ENCODE data around the gene SEMA6D.

SEMA6D gene

DNA sequence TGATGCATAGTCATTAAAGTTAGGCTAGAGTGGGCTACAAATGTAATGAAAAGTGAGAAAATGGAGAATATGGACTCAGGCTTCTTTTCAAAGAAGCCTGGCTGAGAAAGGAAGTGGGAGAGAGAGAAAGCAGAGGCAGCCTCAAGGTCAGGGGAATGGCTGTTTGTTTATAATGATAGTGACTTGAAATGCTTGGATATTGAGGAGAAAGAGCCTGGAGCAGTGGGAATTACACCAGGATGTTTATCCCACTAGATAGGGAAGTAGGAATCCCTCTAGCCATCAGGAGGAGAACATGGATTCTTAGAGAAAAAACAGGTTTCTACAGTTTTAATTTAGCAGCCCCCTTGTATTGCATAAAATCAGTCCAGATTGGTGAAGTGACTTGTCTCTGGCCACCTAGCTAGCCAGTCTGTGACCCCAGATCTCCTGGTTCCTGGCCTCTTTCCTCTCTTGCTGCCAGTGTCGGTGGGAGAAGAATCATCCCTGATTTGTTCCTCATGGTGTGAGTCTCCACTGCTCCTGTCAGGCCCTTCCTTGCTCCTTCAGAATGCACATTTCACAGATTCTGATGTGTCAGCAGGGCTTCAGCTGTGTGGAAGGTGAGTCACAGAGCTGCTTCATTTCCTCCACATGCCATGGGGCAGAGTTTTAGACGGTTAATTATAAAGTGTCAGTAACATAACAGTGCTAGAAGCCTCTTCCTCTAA, 32.9 kb downstream of the SEMA6D start:
- Histone ChIP-seq H3K27me3 (ENCODE audit: insufficient read depth, low read length, poor library complexity) (no peaks in the 10 kb centered on the region), H3K4me3 (ENCODE audit: low read depth in 1 of 2, low read length in 2 of 2) (no peak overlapping the region), H3K27ac (ENCODE audit: low read length) (no peak overlapping the region), H3K79me2 (ENCODE audit: insufficient read depth, low read length) (no peaks in the 10 kb centered on the region), H2AFZ (ENCODE audit: low read depth, low read length) (no peak overlapping the region), H3K4me1 (ENCODE audit: insufficient read depth, low read length) (no peaks in the 10 kb centered on the region), H4K20me1 (ENCODE audit: insufficient read depth, low read length) (no peaks in the 10 kb centered on the region), H3K36me3 (ENCODE audit: insufficient read depth, low read length) (no peaks in the 10 kb centered on the region), H3K9ac (ENCODE audit: low read depth, low read length) (no peak overlapping the region), H3K4me2 (ENCODE audit: insufficient read depth, low read length) (no peak overlapping the region), H3K9me3 (ENCODE audit: insufficient read depth, low read length, severe bottlenecking) (no peaks in the 10 kb centered on the region)
- ATAC-seq (ENCODE audit: insufficient read depth, low read depth): no peak
- TF ChIP-seq, protein P1, sequence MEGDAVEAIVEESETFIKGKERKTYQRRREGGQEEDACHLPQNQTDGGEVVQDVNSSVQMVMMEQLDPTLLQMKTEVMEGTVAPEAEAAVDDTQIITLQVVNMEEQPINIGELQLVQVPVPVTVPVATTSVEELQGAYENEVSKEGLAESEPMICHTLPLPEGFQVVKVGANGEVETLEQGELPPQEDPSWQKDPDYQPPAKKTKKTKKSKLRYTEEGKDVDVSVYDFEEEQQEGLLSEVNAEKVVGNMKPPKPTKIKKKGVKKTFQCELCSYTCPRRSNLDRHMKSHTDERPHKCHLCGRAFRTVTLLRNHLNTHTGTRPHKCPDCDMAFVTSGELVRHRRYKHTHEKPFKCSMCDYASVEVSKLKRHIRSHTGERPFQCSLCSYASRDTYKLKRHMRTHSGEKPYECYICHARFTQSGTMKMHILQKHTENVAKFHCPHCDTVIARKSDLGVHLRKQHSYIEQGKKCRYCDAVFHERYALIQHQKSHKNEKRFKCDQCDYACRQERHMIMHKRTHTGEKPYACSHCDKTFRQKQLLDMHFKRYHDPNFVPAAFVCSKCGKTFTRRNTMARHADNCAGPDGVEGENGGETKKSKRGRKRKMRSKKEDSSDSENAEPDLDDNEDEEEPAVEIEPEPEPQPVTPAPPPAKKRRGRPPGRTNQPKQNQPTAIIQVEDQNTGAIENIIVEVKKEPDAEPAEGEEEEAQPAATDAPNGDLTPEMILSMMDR (IDR thresholded peaks at IDR 0.05; ENCODE audit: borderline replicate concordance, extremely low read depth, low read length, poor library complexity, severe bottlenecking): no peak
- no peak for TF ChIP-seq EZH2 (IDR thresholded peaks at IDR 0.05; ENCODE audit: borderline replicate concordance, low read depth, low read length, severe bottlenecking)
- DNase-seq: no peak

- ATAC-seq (ENCODE audit: insufficient read depth, low read depth) (no peak), DNase-seq (no peak)
- Histone ChIP-seq H3K9ac (ENCODE audit: low read depth, low read length) (no peak overlapping the region), H3K36me3 (ENCODE audit: insufficient read depth, low read length) (no peaks in the 10 kb centered on the region), H3K4me2 (ENCODE audit: insufficient read depth, low read length) (no peak overlapping the region), H3K27me3 (ENCODE audit: insufficient read depth, low read length, poor library complexity) (no peaks in the 10 kb centered on the region), H4K20me1 (ENCODE audit: insufficient read depth, low read length) (no peaks in the 10 kb centered on the region), H3K79me2 (ENCODE audit: insufficient read depth, low read length) (no peaks in the 10 kb centered on the region), H3K9me3 (ENCODE audit: insufficient read depth, low read length, severe bottlenecking) (no peaks in the 10 kb centered on the region), H3K4me1 (ENCODE audit: insufficient read depth, low read length) (no peaks in the 10 kb centered on the region), H3K27ac (ENCODE audit: low read length) (no peak overlapping the region), H3K4me3 (ENCODE audit: low read depth in 1 of 2, low read length in 2 of 2) (no peak overlapping the region), H2AFZ (ENCODE audit: low read depth, low read length) (no peak overlapping the region)
- TF ChIP-seq, protein P1 (IDR thresholded peaks at IDR 0.05; ENCODE audit: borderline replicate concordance, extremely low read depth, low read length, poor library complexity, severe bottlenecking): no peak
- no peak for TF ChIP-seq EZH2 (IDR thresholded peaks at IDR 0.05; ENCODE audit: borderline replicate concordance, low read depth, low read length, severe bottlenecking)
These were observed 33.5 kb downstream of the SEMA6D start for GRCh38 chr15:47750740-47751262.

DNA sequence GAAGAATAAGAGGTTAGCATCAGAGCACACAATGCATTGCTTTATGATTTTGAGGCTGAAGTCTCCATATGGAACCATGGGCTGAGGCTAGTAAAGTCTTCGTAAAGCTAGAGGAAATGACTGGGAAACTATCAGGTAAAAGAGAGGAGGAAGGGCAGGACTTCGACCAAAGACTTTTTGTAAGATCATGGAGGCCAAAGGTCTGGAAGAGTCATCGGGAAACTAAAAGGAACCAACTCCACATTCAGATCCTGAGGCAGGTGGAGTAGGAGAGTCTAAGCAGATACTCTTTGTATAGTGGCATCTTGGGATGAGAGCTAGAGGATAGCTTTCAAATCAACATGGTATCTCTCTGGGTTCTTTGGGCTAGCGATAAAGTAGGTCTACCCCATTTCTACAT, 36.3 kb downstream of the SEMA6D start:
- TF ChIP-seq, protein P1 (IDR thresholded peaks at IDR 0.05; ENCODE audit: borderline replicate concordance, extremely low read depth, low read length, poor library complexity, severe bottlenecking): no peak
- TF ChIP-seq EZH2 (IDR thresholded peaks at IDR 0.05; ENCODE audit: borderline replicate concordance, low read depth, low read length, severe bottlenecking): no peak
- H3K9ac ChIP-seq (ENCODE audit: low read depth, low read length): no peak overlapping the region
- no peaks in the 10 kb centered on the region for H3K9me3 ChIP-seq (ENCODE audit: insufficient read depth, low read length, severe bottlenecking)
- no peaks in the 10 kb centered on the region for H3K27me3 ChIP-seq (ENCODE audit: insufficient read depth, low read length, poor library complexity)
- no peak for DNase-seq
- H3K4me3 ChIP-seq (ENCODE audit: low read depth in 1 of 2, low read length in 2 of 2): no peak overlapping the region
- H4K20me1 ChIP-seq (ENCODE audit: insufficient read depth, low read length): no peaks in the 10 kb centered on the region
- H3K4me1 ChIP-seq (ENCODE audit: insufficient read depth, low read length): no peaks in the 10 kb centered on the region
- no peak overlapping the region for H3K27ac ChIP-seq (ENCODE audit: low read length)
- H3K79me2 ChIP-seq (ENCODE audit: insufficient read depth, low read length): no peaks in the 10 kb centered on the region
- ATAC-seq (ENCODE audit: insufficient read depth, low read depth): no peak
- no peak overlapping the region for H2AFZ ChIP-seq (ENCODE audit: low read depth, low read length)
- H3K4me2 ChIP-seq (ENCODE audit: insufficient read depth, low read length): no peak overlapping the region
- no peaks in the 10 kb centered on the region for H3K36me3 ChIP-seq (ENCODE audit: insufficient read depth, low read length)

All from DND-41 (cell line).